Measurements from ENCODE around the gene ABLIM1.
A peak's percentile ranks its signal among the peaks of the same experiment; 100 is the strongest.

DNA sequence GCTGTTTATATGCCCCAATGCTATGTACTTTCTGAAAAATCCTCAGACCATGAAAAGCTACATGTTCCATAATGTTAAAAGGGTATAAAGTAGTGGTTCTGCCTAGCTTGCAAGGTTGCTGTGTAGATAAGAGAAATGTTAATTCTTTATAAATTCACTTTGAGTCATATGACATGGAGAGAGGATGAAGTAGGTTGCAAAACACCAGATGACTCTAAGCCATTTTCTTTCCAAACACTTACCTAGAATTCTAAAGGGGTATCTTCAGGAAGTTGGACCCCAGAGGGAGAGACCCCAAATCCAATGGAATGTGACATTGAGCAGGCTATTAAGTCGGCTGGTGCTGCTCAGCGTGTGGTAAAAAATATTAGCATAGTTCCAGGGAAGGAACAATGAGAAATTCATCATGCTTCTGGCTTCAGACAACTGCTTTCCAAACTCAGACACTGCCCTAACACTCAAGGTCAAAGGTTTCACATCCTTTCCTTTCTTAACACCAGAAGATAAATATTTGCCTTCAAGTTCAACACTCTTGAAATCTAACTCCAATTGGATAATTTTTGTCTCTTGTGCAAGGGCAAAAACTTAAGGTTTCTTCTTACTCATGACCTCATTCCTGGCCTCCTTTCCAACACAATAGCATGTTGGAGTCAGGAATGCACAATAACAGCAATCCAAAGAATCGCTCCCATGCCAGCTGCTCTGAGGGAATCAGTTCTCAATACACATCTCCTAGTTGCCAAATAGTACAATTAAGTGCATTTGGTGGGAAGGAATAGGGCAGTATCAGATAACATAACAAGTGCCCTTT lies 153.1 kb downstream of the ABLIM1 start:
- peak; percentile 98 for TF ChIP-seq EP300 (IDR thresholded peaks at IDR 0.05; ENCODE audit: borderline replicate concordance)
- peak; percentile 97 for TF ChIP-seq CEBPB (IDR thresholded peaks at IDR 0.05)
- TF ChIP-seq REST (IDR thresholded peaks at IDR 0.05; ENCODE audit: low read depth) = no peak
- TF ChIP-seq CREB1 (IDR thresholded peaks at IDR 0.05; ENCODE audit: low read depth) = no peak
- TF ChIP-seq RAD21 (IDR thresholded peaks at IDR 0.05; ENCODE audit: low read depth) = peak; percentile 28; the same call in 1 of the 2 replicates
- TF ChIP-seq TEAD4 (IDR thresholded peaks at IDR 0.05) = peak; percentile 95
- TF ChIP-seq, protein P1, sequence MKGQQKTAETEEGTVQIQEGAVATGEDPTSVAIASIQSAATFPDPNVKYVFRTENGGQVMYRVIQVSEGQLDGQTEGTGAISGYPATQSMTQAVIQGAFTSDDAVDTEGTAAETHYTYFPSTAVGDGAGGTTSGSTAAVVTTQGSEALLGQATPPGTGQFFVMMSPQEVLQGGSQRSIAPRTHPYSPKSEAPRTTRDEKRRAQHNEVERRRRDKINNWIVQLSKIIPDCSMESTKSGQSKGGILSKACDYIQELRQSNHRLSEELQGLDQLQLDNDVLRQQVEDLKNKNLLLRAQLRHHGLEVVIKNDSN (IDR thresholded peaks at IDR 0.05) = no peak; the same call in 1 of the 2 replicates
- TF ChIP-seq, protein P2, sequence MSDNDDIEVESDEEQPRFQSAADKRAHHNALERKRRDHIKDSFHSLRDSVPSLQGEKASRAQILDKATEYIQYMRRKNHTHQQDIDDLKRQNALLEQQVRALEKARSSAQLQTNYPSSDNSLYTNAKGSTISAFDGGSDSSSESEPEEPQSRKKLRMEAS (IDR thresholded peaks at IDR 0.05) = peak; percentile 80
- TF ChIP-seq TAF1 (IDR thresholded peaks at IDR 0.05; ENCODE audit: low read depth) = no peak
- TF ChIP-seq NFIC (IDR thresholded peaks at IDR 0.05) = peak; percentile 97
- TF ChIP-seq ZBTB7A (IDR thresholded peaks at IDR 0.05; ENCODE audit: low read depth) = peak; percentile 94
- TF ChIP-seq EGR1 (IDR thresholded peaks at IDR 0.05) = no peak
- no peak for TF ChIP-seq YY1 (IDR thresholded peaks at IDR 0.05; ENCODE audit: low read depth)
- TF ChIP-seq FOXM1 (IDR thresholded peaks at IDR 0.05; ENCODE audit: borderline replicate concordance, low read depth) = peak; percentile 95

All from Ishikawa (cell line).